ENCODE measurements around the gene CDC26.
"Not testable (repeated sequence)": the region's sequence is repeated elsewhere in the genome, so short reads cannot be mapped to it uniquely, and the experiment has no call there.

CDC26 gene

GRCh38 chr9:113261917-113262671, 13.3 kb downstream of the CDC26 start:
- no peak for TF ChIP-seq CTCF (conservative IDR thresholded peaks at IDR 0.05; ENCODE audit: control insufficient read depth, insufficient read depth, low read depth, low read length)
- H3K4me3 ChIP-seq (ENCODE audit: control insufficient read depth, low read depth, low read length) = no peak overlapping the region
- DNase-seq (ENCODE audit: low read depth) = no peak

GRCh38 chr9:113258282-113258681, 17.1 kb downstream of the CDC26 start:
- DNase-seq (ENCODE audit: low read depth) = no peak
- no peak for TF ChIP-seq CTCF (conservative IDR thresholded peaks at IDR 0.05; ENCODE audit: control insufficient read depth, insufficient read depth, low read depth, low read length)
- H3K4me3 ChIP-seq (ENCODE audit: control insufficient read depth, low read depth, low read length) = no peak overlapping the region

- TF ChIP-seq CTCF (conservative IDR thresholded peaks at IDR 0.05; ENCODE audit: control insufficient read depth, insufficient read depth, low read depth, low read length) = no peak
- H3K4me3 ChIP-seq (ENCODE audit: control insufficient read depth, low read depth, low read length) = no peak overlapping the region
- no peak for DNase-seq (ENCODE audit: low read depth)
These were observed 17.5 kb downstream of the CDC26 start for GRCh38 chr9:113257863-113258262.

- TF ChIP-seq CTCF (conservative IDR thresholded peaks at IDR 0.05; ENCODE audit: control insufficient read depth, insufficient read depth, low read depth, low read length) = no peak
- no peak overlapping the region for H3K4me3 ChIP-seq (ENCODE audit: control insufficient read depth, low read depth, low read length)
- DNase-seq (ENCODE audit: low read depth) = no peak
These were observed 19.9 kb downstream of the CDC26 start for GRCh38 chr9:113255438-113255837.

- TF ChIP-seq CTCF (conservative IDR thresholded peaks at IDR 0.05; ENCODE audit: control insufficient read depth, insufficient read depth, low read depth, low read length) = no peak
- H3K4me3 ChIP-seq (ENCODE audit: control insufficient read depth, low read depth, low read length) = no peak overlapping the region
- no peak for DNase-seq (ENCODE audit: low read depth)
These were observed 20.4 kb downstream of the CDC26 start for GRCh38 chr9:113254991-113255390.

GRCh38 chr9:113250807-113251206, 24.6 kb downstream of the CDC26 start:
- TF ChIP-seq CTCF (conservative IDR thresholded peaks at IDR 0.05; ENCODE audit: control insufficient read depth, insufficient read depth, low read depth, low read length) = no peak
- no peak overlapping the region for H3K4me3 ChIP-seq (ENCODE audit: control insufficient read depth, low read depth, low read length)
- DNase-seq (ENCODE audit: low read depth) = no peak

- not testable (repeated sequence) for H3K4me3 ChIP-seq (ENCODE audit: control insufficient read depth, low read depth, low read length); DNase-seq (ENCODE audit: low read depth)
These were observed 25.7 kb downstream of the CDC26 start for GRCh38 chr9:113249661-113250060.
